ENCODE measurements around the gene RPL13.

Gene RPL13

DNA sequence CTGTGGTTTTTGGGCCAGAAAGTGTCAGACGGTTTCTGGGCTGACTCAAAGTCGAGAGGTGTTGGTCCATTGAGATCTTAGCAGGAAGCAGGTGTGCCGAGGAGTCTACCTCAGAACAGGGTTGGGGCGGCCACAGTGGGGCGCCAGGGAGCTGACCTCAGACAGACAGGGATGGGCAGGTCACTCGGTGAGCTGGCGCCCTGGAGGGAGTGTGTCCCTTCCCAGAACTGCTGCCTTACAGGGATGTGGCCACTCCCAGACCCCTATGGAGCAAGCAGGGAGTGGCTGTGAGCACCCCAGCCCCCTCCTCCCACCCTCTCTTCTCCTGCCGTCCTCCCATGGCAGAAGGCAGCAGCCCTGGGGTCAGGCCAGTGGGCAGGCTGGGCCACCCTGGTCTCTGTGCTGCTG is 39.0 kb downstream of the RPL13 start:
- DNase-seq (ENCODE audit: low spot score): no peak

DNA sequence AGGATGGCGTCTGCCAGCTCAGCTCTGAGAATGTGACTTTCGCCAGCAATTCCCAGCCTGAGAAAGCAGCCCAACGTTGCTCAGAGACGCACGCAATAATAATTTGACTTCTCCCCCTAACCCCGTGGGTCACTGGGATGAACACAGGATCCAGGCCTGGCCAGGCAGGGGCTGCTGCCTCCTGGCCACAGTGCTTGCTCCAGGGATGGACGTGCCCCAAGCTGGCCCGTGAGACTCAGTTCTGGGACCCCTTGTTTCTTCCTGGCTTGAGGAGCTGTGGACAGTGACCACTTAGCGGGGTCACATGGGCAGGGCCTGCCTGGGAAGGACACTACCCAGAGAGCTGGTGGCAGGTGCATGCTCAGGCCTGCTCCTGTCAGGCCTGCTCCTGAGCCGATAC is 39.4 kb downstream of the RPL13 start:
- no peak for DNase-seq (ENCODE audit: low spot score)

- DNase-seq (ENCODE audit: low spot score): no peak
These were observed 39.9 kb downstream of the RPL13 start for GRCh38 chr16:89600427-89600826.

DNA sequence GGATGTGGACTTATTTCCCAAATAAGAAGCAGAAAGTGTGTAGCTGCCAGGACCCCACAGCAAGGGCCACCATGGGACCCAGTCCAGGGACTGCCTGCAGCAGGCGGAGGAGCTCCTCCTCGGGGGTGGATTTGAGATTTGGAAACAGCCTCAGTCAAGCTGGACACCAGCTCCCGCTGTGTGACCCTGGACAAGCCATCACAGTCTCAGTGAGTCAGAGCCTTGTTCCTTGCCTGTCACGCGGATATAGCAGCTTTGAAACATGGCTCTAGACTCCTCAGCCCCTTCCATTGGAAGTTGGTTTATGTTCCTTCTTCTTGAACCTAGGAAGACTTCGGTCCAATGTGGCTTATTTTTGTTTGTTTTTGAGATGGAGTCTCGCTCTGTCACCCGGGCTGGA is 40.5 kb downstream of the RPL13 start:
- no peak for DNase-seq (ENCODE audit: low spot score)

DNA sequence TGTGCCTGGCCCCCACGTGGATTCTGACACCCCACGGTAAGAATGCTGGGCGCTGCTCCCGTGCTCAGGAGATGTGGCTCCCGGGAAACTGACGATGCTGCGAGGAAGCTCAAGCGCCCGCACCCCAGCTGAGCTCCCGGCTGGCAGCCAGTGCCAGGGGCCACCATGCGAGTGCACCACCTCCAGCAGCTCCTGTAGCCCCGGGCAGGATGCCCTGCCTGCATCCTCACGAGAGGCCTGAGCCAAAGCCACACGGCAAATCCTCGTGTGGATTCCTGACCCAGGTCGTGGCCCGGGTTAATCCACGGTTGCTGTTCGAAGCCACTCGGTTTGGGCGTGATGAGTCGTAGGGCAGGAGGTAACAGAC is 41.4 kb downstream of the RPL13 start:
- DNase-seq (ENCODE audit: low spot score): no peak

DNA sequence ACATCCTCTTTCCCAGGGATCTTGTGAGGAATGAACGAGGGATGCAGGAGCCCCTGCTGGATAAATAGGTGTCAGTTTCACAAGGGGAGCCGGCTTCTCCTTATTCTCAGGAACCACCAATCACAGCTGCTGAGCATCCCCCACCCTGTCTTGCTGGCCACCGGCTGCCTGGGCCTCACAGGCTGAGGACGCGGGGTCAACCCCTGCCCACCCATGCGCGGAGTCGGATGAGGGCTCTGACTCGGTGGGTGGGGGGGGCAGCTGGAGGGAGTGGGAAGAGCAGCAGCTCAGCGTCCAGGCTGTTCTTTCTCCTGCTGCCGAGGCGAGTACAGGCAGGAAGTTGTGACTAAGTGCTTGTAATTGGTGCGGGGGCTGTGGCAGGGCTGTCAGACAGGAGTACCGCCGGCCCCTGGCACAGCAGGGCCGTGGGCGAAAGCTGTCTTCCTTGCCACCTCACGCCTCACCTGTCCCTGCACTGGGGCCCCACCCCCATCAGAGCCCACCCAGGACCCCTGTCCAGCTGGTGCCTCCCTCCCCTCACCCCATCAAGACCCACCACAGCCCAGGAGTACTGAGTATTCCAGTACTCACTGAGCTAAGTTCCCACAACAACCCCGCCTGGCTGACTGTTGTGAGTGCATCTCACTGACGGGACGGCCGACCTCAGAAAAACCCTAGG is 41.9 kb downstream of the RPL13 start:
- peak; percentile 50 for DNase-seq (ENCODE audit: low spot score)

- no peak for DNase-seq (ENCODE audit: low spot score)
These were observed 42.6 kb downstream of the RPL13 start for GRCh38 chr16:89602952-89603590.

DNA sequence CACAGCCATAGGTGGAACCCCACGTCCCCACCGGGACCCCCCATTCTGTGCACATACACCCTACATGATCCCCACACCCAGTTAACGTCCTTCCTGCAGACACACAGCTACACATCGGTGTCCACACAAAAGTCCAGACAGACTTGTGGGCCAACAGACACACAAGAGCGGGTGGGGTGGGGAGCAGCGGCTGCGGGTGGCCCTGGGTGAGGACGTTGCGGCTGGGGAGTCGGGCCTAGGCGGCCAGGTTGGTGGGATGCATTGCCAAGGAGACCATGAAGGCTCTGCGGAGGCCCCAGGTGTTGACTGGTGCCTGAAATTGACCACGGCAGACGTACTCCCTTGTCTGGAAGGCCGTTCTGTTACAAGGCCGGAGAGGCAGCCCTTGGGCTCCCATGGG is 44.3 kb downstream of the RPL13 start:
- DNase-seq (ENCODE audit: low spot score): no peak

GRCh38 chr16:89605186-89605970 is 44.9 kb downstream of the RPL13 start:
- DNase-seq (ENCODE audit: low spot score): no peak

DNA sequence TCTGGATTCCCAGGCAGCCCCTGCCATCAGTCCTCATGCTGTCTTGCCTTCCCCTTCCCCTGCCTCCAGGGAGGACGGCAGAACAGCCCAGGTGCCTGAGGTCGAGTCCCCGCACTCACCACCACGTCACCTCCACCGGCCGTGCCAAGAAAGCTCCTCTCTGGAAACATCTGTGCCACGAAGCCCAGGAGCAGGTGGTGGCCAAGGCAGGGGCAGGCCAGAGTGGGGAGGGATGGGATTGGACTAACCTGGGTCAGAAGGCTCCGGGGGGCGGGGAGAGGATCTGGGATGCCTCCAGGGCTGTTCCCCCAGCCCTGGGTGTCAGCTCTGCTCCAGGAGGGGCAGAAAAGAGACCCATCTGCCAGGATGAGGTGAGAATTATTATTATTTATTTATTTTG is 45.5 kb downstream of the RPL13 start:
- DNase-seq (ENCODE audit: low spot score): no peak

DNA sequence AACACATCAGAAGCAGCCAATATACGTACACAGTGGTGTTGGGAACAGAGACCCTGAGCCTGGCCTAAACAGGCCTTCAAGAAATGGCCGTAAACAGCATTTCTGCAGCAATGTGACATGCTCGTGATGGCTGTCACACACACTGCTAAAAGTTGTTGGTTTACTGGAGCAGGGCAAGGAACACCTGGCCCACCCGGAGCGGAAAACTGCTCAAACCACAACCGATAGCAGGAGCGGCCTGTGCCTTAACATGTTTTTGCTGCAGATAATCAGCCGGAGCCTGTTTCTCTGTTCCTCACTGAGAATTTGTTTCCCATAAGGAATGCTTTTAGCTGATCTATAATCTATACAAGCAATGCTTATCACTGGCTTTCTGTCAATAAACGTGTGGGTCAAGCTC is 47.0 kb downstream of the RPL13 start:
- DNase-seq (ENCODE audit: low spot score): no peak

- no peak for DNase-seq (ENCODE audit: low spot score)
These were observed 47.7 kb downstream of the RPL13 start for GRCh38 chr16:89607937-89608740.

DNA sequence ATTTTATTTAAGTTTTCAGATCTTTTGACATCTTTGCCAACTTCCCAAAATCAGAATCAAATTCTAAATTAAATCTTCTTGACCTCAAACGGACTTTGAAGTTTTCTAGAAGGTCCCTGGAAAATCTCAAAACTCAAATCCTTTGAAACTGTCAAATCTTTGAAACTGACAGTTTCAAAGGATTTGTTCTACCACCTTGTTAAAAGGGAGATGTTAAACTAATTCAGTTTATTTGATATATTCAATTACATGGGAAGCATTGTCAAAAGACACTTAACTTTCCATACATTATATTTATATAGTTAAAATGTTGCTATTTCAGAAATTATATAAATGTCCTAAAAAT is 49.6 kb downstream of the RPL13 start:
- DNase-seq (ENCODE audit: low spot score): no peak

GRCh38 chr16:89612415-89613166 is 52.1 kb downstream of the RPL13 start:
- no peak for DNase-seq (ENCODE audit: low spot score)

- DNase-seq (ENCODE audit: low spot score): no peak
These were observed 52.9 kb downstream of the RPL13 start, which contains the start of gene DPEP1 for GRCh38 chr16:89613231-89613953. TSS of gene DPEP1 (plus strand) at chr16:89613642. CDS start at chr16:89630411, 16,769 bp downstream.

DNA sequence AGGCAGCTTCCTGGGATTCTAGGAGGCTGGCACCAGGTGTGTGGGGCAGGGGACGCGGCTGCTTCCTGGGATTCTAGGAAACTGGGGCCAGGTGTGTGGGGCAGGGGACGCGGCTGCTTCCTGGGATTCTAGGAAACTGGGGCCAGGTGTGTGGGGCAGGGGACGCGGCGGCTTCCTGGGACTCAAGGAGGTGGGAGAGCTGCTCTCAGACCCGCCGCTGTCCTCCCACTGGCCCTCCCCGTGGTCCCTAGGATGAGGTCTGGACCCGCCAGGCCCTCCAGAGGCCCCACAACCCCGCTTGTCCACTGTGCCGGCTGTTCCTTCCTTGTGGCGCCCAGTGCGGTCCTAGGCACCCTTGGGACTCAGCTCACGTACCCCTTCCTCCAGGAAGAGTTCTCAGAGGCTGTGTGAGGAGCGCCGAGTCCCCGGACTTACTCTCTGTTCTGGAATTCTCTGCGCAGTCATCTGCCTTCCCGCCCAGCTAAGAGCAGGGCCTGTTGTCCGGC is 53.5 kb downstream of the RPL13 start:
- no peak for DNase-seq (ENCODE audit: low spot score)
